ENCODE results near the gene AGBL1. TPM values are rescaled to one million over a fixed set of nuclear protein-coding genes. Genes with fewer than 3 reads are reported as not detected.

Gene AGBL1
- polyA plus RNA-seq, 1 experiment: not detected

DNA sequence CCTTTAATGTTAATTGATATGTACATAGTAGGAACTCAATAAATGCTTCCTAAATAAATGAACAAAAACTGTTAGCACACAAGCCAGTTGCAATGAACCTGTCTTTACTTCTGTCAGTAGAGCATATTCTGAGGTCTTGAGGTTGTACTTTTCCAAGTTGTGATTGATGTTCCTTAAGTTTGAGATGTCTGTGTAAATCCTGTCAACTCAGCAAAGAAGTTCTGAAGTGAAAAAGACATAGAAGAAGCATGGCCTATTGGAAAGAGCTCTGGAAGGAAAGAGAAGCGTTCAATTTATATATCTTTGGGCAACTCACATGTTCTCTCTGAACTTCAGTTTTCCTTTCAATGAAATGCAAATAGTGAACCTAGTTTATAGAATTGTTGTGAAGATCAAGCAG lies 269.9 kb downstream of the AGBL1 start:
- no peak overlapping the region for H3K27ac ChIP-seq (ENCODE audit: low read depth, low read length)
- ChIA-PET CTCF (no interaction called here), POLR2A (no interaction called here)
- H3K4me3 ChIP-seq (ENCODE audit: low read depth, low read length): no peak overlapping the region
- TF ChIP-seq, protein P1, sequence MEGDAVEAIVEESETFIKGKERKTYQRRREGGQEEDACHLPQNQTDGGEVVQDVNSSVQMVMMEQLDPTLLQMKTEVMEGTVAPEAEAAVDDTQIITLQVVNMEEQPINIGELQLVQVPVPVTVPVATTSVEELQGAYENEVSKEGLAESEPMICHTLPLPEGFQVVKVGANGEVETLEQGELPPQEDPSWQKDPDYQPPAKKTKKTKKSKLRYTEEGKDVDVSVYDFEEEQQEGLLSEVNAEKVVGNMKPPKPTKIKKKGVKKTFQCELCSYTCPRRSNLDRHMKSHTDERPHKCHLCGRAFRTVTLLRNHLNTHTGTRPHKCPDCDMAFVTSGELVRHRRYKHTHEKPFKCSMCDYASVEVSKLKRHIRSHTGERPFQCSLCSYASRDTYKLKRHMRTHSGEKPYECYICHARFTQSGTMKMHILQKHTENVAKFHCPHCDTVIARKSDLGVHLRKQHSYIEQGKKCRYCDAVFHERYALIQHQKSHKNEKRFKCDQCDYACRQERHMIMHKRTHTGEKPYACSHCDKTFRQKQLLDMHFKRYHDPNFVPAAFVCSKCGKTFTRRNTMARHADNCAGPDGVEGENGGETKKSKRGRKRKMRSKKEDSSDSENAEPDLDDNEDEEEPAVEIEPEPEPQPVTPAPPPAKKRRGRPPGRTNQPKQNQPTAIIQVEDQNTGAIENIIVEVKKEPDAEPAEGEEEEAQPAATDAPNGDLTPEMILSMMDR (IDR thresholded peaks at IDR 0.05; ENCODE audit: low read depth, low read length): no peak
- H3K9me3 ChIP-seq (ENCODE audit: control insufficient read depth, insufficient read depth, low read length): peaks cover 13% of the 10 kb centered on the region
- H3K27me3 ChIP-seq (ENCODE audit: control insufficient read depth, insufficient read depth, low read length): no peaks in the 10 kb centered on the region
- DNase-seq (ENCODE audit: low read depth, low spot score): no peak

DNA sequence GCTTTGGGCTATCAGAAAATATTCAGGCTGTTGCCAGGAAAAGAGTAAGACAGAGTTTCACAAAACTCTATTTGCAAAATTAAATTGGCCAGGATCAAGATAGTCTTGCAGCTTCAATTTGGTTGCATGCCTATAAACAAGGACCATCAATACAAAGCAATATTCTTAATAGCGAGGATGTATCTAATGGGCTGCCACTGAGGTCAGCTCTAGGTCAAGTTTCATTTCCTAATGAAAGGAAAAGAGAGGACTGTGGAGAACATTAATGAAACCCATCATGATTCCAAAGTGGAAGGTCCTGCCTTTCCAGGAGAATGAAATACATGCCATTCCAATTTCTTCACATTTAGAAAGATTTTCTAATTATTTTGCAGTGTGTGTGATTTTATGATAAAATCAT lies 273.5 kb downstream of the AGBL1 start:
- no peak overlapping the region for H3K4me3 ChIP-seq (ENCODE audit: low read depth, low read length)
- no peaks in the 10 kb centered on the region for H3K27me3 ChIP-seq (ENCODE audit: control insufficient read depth, insufficient read depth, low read length)
- ChIA-PET POLR2A (no interaction called here), CTCF (no interaction called here)
- H3K9me3 ChIP-seq (ENCODE audit: control insufficient read depth, insufficient read depth, low read length): peaks cover 17% of the 10 kb centered on the region
- no peak for DNase-seq (ENCODE audit: low read depth, low spot score)
- H3K27ac ChIP-seq (ENCODE audit: low read depth, low read length): no peak overlapping the region
- TF ChIP-seq, protein P1 (IDR thresholded peaks at IDR 0.05; ENCODE audit: low read depth, low read length): no peak

DNA sequence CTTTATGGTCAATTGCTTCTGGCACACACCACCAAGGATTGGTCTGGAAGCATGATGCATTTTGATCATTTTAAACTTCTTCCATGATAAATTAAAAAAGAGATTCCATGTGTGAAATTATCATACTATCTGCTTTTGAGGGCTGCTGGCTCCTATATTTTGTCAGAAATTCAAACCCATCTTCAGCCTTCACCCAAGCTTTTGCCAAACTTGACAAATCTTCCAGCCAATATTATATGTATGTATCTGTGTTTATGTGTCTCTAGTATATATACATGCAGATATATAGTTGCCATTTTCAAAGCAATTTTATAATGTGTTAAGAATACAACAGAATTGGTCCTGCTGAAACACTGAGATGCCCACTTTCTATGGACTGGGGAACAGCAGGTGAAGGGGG lies 275.7 kb downstream of the AGBL1 start:
- Histone ChIP-seq H3K9me3 (ENCODE audit: control insufficient read depth, insufficient read depth, low read length) (peaks cover 13% of the 10 kb centered on the region), H3K27ac (ENCODE audit: low read depth, low read length) (no peak overlapping the region), H3K4me3 (ENCODE audit: low read depth, low read length) (no peak overlapping the region), H3K27me3 (ENCODE audit: control insufficient read depth, insufficient read depth, low read length) (no peaks in the 10 kb centered on the region)
- no peak for DNase-seq (ENCODE audit: low read depth, low spot score)
- POLR2A ChIA-PET: no interaction called here
- CTCF ChIA-PET: no interaction called here
- TF ChIP-seq, protein P1 (IDR thresholded peaks at IDR 0.05; ENCODE audit: low read depth, low read length): no peak

DNA sequence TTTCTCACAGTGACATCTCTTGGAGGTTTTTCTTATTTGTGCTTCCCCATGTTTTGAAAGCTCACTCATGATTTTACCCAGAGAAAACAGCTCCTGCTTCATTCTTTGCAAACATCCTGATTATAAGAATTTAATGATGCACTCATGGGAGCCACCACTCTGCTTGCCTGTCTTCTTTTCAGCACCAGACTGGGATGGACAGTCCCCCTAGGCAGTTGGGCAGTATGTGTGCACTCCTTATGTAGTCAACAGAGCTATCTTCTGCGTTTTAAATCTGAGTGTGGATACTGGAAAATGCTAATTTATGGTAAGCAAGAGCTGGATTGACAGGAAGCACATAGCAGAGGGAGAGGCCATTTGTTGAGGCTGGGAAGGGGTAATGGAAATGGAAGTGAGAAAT lies 276.1 kb downstream of the AGBL1 start:
- H3K4me3 ChIP-seq (ENCODE audit: low read depth, low read length): no peak overlapping the region
- no peak overlapping the region for H3K27ac ChIP-seq (ENCODE audit: low read depth, low read length)
- DNase-seq (ENCODE audit: low read depth, low spot score): no peak
- peaks cover 13% of the 10 kb centered on the region for H3K9me3 ChIP-seq (ENCODE audit: control insufficient read depth, insufficient read depth, low read length)
- ChIA-PET POLR2A (no interaction called here), CTCF (no interaction called here)
- no peaks in the 10 kb centered on the region for H3K27me3 ChIP-seq (ENCODE audit: control insufficient read depth, insufficient read depth, low read length)
- TF ChIP-seq, protein P1 (IDR thresholded peaks at IDR 0.05; ENCODE audit: low read depth, low read length): no peak

DNA sequence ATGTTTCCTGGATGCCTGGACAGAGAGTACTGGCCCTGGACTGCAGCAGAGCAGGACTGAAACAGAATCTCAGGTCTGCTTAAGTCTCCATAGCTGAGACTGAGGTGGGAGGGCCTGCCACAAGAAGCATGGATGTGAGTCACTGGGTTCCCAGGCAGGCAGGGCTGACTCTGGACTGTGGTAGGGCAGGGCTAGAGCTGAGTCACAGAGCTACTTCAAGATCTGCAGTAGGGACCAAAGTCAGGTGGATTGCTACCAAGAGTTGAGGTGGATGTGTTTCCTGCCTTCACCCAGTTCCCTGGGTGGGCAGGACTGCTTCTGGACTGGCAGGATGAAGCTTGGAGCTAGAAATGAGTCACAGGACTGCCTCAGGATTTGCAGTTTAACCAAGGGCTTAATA lies 282.9 kb downstream of the AGBL1 start:
- POLR2A ChIA-PET: no interaction called here
- no peak overlapping the region for H3K4me3 ChIP-seq (ENCODE audit: low read depth, low read length)
- no peaks in the 10 kb centered on the region for H3K27me3 ChIP-seq (ENCODE audit: control insufficient read depth, insufficient read depth, low read length)
- no peak for DNase-seq (ENCODE audit: low read depth, low spot score)
- TF ChIP-seq, protein P1 (IDR thresholded peaks at IDR 0.05; ENCODE audit: low read depth, low read length): no peak
- CTCF ChIA-PET: no interaction called here
- H3K9me3 ChIP-seq (ENCODE audit: control insufficient read depth, insufficient read depth, low read length): peaks cover 11% of the 10 kb centered on the region; the same call in 1 of the 2 replicates
- no peak overlapping the region for H3K27ac ChIP-seq (ENCODE audit: low read depth, low read length)
